ENCODE measurements around the gene ZBTB14. TPM values are rescaled to one million over a fixed set of nuclear protein-coding genes. Genes with fewer than 3 reads are reported as not detected.

ZBTB14 gene
- total RNA-seq, 2 experiments from 2014 or later: 28.1 to 33.9 TPM

DNA sequence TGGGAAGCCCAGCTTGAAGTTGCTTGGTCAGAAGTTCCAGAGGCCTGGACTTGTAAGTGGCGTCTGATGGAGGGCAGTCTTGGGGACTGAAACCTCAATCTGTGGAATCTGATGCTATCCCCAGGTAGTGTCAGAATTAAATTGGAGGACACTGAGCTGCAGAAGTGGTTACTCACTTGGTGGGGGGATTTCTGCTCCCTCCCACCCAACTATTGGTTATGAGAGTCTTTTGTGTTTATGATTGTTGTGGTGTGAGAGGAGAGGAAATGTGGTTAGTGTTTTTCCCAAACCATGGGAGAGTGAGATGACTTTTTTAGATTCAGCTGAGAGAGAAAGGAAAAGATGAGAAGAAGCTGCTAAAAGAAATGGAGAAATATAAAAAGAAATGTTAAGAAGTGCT is 12.8 kb downstream of the ZBTB14 start:
- Histone ChIP-seq H2AFZ (ENCODE audit: low read length) (no peak overlapping the region), H3K36me3 (ENCODE audit: insufficient read depth, low read length) (peaks cover 14% of the 10 kb centered on the region), H3K79me2 (ENCODE audit: insufficient read depth, low read depth, low read length) (peaks cover 22% of the 10 kb centered on the region; the same call in 1 of the 2 replicates), H4K20me1 (ENCODE audit: insufficient read depth, low read length) (no peaks in the 10 kb centered on the region), H3K9me3 (ENCODE audit: low read length) (peaks cover 21% of the 10 kb centered on the region; the same call in 1 of the 2 replicates), H3K4me2 (ENCODE audit: low read length) (no peak overlapping the region), H3K4me3 (ENCODE audit: low read depth, low read length, poor library complexity, severe bottlenecking) (no peak overlapping the region), H3K27ac (ENCODE audit: low read depth, low read length, poor library complexity, severe bottlenecking) (no peak overlapping the region), H3K4me1 (ENCODE audit: insufficient read depth, low read length, poor library complexity, severe bottlenecking) (peaks cover 36% of the 10 kb centered on the region), H3K9me2 (ENCODE audit: insufficient read depth, low read length) (no peaks in the 10 kb centered on the region)
- POLR2A ChIA-PET: interaction anchor here (0.9 to 3.6 kb wide), 3 partner anchors 8 to 22 kb away, joined by 3 to 22 read pairs (median 4); no protein-coding TSS in a partner anchor
- BruUV-seq (replicated peaks): no TSS peak
- intact Hi-C loops (cut with micrococcal nuclease; ENCODE audit: unreplicated experiment): no loop called here
- CTCF ChIA-PET (ENCODE audit: unreplicated experiment): no interaction called here
- DNase-seq (ENCODE audit: low spot score): no peak
- TF ChIP-seq, protein P1, sequence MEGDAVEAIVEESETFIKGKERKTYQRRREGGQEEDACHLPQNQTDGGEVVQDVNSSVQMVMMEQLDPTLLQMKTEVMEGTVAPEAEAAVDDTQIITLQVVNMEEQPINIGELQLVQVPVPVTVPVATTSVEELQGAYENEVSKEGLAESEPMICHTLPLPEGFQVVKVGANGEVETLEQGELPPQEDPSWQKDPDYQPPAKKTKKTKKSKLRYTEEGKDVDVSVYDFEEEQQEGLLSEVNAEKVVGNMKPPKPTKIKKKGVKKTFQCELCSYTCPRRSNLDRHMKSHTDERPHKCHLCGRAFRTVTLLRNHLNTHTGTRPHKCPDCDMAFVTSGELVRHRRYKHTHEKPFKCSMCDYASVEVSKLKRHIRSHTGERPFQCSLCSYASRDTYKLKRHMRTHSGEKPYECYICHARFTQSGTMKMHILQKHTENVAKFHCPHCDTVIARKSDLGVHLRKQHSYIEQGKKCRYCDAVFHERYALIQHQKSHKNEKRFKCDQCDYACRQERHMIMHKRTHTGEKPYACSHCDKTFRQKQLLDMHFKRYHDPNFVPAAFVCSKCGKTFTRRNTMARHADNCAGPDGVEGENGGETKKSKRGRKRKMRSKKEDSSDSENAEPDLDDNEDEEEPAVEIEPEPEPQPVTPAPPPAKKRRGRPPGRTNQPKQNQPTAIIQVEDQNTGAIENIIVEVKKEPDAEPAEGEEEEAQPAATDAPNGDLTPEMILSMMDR (conservative IDR thresholded peaks at IDR 0.05; ENCODE audit: low read length): no peak
- no peak for TF ChIP-seq EZH2phosphoT487 (IDR thresholded peaks at IDR 0.05; ENCODE audit: borderline replicate concordance, low read depth, low read length)

DNA sequence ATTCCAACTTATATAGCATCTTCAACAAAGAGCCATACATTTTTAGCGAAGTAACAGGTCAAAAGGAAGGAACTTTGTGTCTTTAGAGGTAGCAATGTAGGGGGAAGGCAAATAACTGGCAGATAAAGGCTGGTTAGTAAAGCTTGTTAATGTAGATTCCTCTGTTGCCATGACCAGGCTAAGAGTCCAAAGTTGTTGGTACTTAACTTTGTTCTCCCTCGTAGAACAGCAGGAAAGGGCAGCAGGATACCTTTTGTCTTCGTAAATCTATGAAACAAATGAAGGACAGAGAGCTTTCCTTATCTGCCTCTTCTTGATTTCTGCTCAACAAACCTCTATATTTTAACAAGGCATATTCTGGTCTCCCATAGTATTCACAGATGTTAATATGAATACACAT is 18.6 kb downstream of the ZBTB14 start:
- H3K79me2 ChIP-seq (ENCODE audit: insufficient read depth, low read depth, low read length): no peaks in the 10 kb centered on the region
- no peaks in the 10 kb centered on the region for H4K20me1 ChIP-seq (ENCODE audit: insufficient read depth, low read length)
- no peaks in the 10 kb centered on the region for H3K4me1 ChIP-seq (ENCODE audit: insufficient read depth, low read length, poor library complexity, severe bottlenecking)
- H3K36me3 ChIP-seq (ENCODE audit: insufficient read depth, low read length): peaks cover 6% of the 10 kb centered on the region; the same call in 1 of the 2 replicates
- no peak overlapping the region for H3K4me3 ChIP-seq (ENCODE audit: low read depth, low read length, poor library complexity, severe bottlenecking)
- intact Hi-C loops (cut with micrococcal nuclease; ENCODE audit: unreplicated experiment): no loop called here
- POLR2A ChIA-PET: interaction anchor here (0.8 to 0.9 kb wide), 2 partner anchors 9 to 18 kb away, joined by 3 read pairs; partner anchors contain the start of gene ZBTB14
- H2AFZ ChIP-seq (ENCODE audit: low read length): no peak overlapping the region
- H3K4me2 ChIP-seq (ENCODE audit: low read length): no peak overlapping the region
- CTCF ChIA-PET (ENCODE audit: unreplicated experiment): no interaction called here
- no peaks in the 10 kb centered on the region for H3K9me2 ChIP-seq (ENCODE audit: insufficient read depth, low read length)
- H3K9me3 ChIP-seq (ENCODE audit: low read length): peaks cover 27% of the 10 kb centered on the region; the same call in 1 of the 2 replicates
- no peak for TF ChIP-seq EZH2phosphoT487 (IDR thresholded peaks at IDR 0.05; ENCODE audit: borderline replicate concordance, low read depth, low read length)
- TF ChIP-seq, protein P1 (conservative IDR thresholded peaks at IDR 0.05; ENCODE audit: low read length): no peak
- BruUV-seq (replicated peaks): no TSS peak
- no peak overlapping the region for H3K27ac ChIP-seq (ENCODE audit: low read depth, low read length, poor library complexity, severe bottlenecking)
- DNase-seq (ENCODE audit: low spot score): no peak

DNA sequence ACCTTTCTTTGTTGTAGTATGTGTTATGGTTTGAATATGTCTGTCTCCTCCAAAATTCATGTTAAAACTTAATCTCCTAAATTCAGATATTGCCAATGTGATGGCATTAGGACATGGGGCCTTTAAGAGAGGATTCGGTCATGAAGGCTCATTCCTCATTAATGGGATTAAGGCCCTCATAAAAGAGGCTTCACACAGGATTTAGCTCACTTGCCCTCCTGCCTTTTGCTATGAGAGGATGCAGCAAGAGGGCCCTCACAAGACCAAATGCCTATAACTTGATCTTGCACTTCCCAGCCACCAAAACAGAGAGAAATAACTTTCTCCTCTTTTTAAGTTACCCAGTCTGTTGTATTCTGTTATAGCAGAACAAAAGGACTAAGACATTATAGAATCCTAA is 19.7 kb downstream of the ZBTB14 start:
- H3K4me1 ChIP-seq (ENCODE audit: insufficient read depth, low read length, poor library complexity, severe bottlenecking): no peaks in the 10 kb centered on the region
- CTCF ChIA-PET (ENCODE audit: unreplicated experiment): no interaction called here
- H3K27ac ChIP-seq (ENCODE audit: low read depth, low read length, poor library complexity, severe bottlenecking): no peak overlapping the region
- H3K79me2 ChIP-seq (ENCODE audit: insufficient read depth, low read depth, low read length): no peaks in the 10 kb centered on the region
- H2AFZ ChIP-seq (ENCODE audit: low read length): no peak overlapping the region
- no peaks in the 10 kb centered on the region for H4K20me1 ChIP-seq (ENCODE audit: insufficient read depth, low read length)
- no peaks in the 10 kb centered on the region for H3K9me2 ChIP-seq (ENCODE audit: insufficient read depth, low read length)
- no peak overlapping the region for H3K4me3 ChIP-seq (ENCODE audit: low read depth, low read length, poor library complexity, severe bottlenecking)
- peaks cover 27% of the 10 kb centered on the region; the same call in 1 of the 2 replicates for H3K9me3 ChIP-seq (ENCODE audit: low read length)
- POLR2A ChIA-PET: no interaction called here
- intact Hi-C loops (cut with micrococcal nuclease; ENCODE audit: unreplicated experiment): no loop called here
- H3K36me3 ChIP-seq (ENCODE audit: insufficient read depth, low read length): peaks cover 6% of the 10 kb centered on the region; the same call in 1 of the 2 replicates
- TF ChIP-seq EZH2phosphoT487 (IDR thresholded peaks at IDR 0.05; ENCODE audit: borderline replicate concordance, low read depth, low read length): no peak
- TF ChIP-seq, protein P1 (conservative IDR thresholded peaks at IDR 0.05; ENCODE audit: low read length): no peak
- no TSS peak for BruUV-seq (replicated peaks)
- DNase-seq (ENCODE audit: low spot score): no peak
- H3K4me2 ChIP-seq (ENCODE audit: low read length): no peak overlapping the region
